Large intestine (tissue), 3 donors: ENCODE measurements around the gene ABHD17B. TPM values are rescaled to one million over a fixed set of nuclear protein-coding genes. Genes with fewer than 3 reads are reported as not detected.

Experiments used
- DNase-seq, 2 donors: peaks; one replicate each; pipeline versions ENCODE4 v3.0.0 to v3.0.0-alpha.2; 2013
- H3K27ac ChIP-seq: one replicate; pipeline ENCODE4 v1.5.1; 2013; ENCODE audit warnings: low read length
- H3K27me3 ChIP-seq: 2 replicates; pipeline ENCODE4 v1.6.1; 2013; ENCODE audit warnings: low read length; ENCODE audit not compliant: control insufficient read depth, insufficient read depth
- H3K36me3 ChIP-seq: 2 replicates; pipeline ENCODE4 v1.6.1; 2013; ENCODE audit warnings: low read length; ENCODE audit not compliant: control insufficient read depth, insufficient read depth
- H3K4me1 ChIP-seq: one replicate; pipeline ENCODE4 v1.6.1; 2013; ENCODE audit warnings: low read length; ENCODE audit not compliant: control insufficient read depth, insufficient read depth
- H3K4me3 ChIP-seq: one replicate; pipeline ENCODE4 v1.5.1; 2013; ENCODE audit warnings: low read length
- H3K9me3 ChIP-seq: one replicate; pipeline ENCODE4 v1.6.1; 2013; ENCODE audit warnings: mild to moderate bottlenecking, low read depth, low read length, moderate library complexity; ENCODE audit not compliant: control insufficient read depth
- WGBS: methylation state at CpG from one replicate; pipeline ENCODE4 v1.1.5; 2013; ENCODE audit warnings: low lambda C conversion rate; ENCODE audit not compliant: insufficient coverage; 5-methylcytosine and 5-hydroxymethylcytosine counted together
- polyA plus RNA-seq: library from polyadenylated mRNA; unstranded; fragments of 120-200 nt; gene quantifications from one replicate; pipeline ENCODE4 v1.2.1, GENCODE V29; 2013

ABHD17B gene
- polyA plus RNA-seq, 1 donor, result 22.9 TPM

DNA sequence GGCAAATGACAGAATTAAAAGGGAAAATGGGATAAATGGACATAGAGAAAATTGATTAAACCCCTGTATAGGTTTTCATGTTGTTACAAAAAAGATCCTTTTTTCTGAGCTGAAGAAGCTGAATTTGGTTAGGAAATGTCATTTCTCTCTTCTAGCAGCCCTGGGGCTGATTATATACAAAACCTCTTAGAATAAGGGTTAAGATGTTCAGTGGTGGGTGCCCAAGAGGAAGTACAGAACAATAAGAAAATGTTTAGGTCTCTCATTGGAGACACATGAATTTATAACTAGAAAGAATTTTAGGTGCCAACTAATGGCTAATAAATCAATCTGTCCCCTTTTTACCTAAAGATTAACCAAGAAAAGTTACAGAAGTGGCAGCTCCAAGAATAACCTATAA is 14.2 kb downstream of the ABHD17B start:
- H3K27me3 ChIP-seq, result no peaks in the 10 kb centered on the region
- H3K9me3 ChIP-seq, result no peaks in the 10 kb centered on the region
- no peaks in the 10 kb centered on the region for H3K36me3 ChIP-seq
- no peak overlapping the region for H3K4me3 ChIP-seq
- DNase-seq, result no peak
- H3K27ac ChIP-seq, result no peak overlapping the region
- H3K4me1 ChIP-seq, result no peaks in the 10 kb centered on the region

DNA sequence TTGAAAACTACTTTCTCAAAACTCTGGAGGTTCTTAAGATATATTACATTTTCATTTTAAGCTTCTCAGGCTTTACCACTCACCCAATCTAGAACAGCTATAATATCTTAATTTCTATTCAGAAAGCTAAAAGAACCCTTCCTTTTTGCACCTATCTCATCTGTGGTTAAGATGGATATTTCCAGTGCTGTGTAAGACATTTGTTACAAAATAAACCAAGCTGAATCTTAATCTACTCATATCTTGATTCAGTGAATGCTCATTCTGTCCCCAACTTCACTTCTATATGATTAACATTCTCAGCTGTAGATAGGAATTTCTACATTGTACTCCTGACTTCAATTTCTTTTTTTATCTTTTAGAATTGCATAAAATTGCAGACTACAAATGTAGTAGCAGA is 15.0 kb downstream of the ABHD17B start:
- no peak for DNase-seq
- H3K4me3 ChIP-seq, result no peak overlapping the region
- no peak overlapping the region for H3K27ac ChIP-seq
- no peaks in the 10 kb centered on the region for H3K27me3 ChIP-seq
- H3K36me3 ChIP-seq, result no peaks in the 10 kb centered on the region
- H3K9me3 ChIP-seq, result no peaks in the 10 kb centered on the region
- no peaks in the 10 kb centered on the region for H3K4me1 ChIP-seq

DNA sequence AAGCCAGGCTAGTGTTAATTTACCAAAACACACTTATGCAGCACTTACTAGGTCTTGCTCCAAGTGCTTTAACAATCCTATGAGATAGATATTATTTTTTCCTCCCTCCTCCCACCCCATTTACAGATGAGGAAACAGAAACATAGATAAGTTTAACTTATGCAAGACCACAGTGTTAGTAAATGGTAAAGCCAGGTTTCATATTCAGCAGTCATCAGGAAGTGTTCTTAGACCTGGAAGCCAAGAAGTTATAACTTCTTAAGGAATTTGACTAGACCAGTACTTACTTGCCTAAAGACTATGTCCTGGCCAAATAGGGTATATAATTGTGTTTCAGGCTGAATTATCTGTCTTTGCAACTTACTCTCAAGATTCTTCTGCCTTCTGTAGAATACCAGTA is 15.9 kb downstream of the ABHD17B start:
- H3K4me1 ChIP-seq, result no peaks in the 10 kb centered on the region

DNA sequence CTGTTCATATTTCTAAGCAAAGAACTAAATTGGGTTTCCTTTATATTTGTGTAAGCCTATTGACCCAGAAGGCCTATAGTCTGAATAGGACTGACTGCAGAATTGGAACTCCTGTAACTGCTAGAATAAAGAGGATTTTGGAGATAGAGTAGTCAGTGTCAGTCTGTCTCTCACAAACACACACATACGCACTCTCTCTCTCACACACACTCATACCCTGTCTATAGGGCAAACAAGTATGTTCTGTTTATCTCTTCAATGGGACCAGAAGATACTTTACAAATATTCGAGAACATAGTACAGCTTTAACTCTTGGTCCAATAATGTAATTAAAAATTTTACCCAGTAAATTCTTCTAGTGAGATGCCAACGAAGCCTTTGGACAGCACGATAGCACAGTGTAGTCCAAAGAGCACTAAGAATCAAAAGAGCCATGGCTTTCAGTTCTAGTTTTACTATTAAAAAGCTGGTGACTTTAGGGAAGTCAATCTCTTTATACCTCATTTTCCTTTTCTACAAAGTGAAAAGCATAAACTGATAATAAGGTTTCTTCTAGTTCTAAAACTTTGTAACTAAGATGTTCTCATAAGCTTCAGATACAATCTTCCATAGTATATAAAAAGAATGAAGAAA is 19.3 kb downstream of the ABHD17B start:
- Histone ChIP-seq H3K27ac (no peak overlapping the region), H3K27me3 (no peaks in the 10 kb centered on the region), H3K36me3 (no peaks in the 10 kb centered on the region), H3K4me3 (no peak overlapping the region), H3K4me1 (no peaks in the 10 kb centered on the region), H3K9me3 (no peaks in the 10 kb centered on the region)
- DNase-seq, result no peak
- no CpG with 5 or more reads among the region's 4 CpGs for WGBS

More for the DNA sequence above, 15.9 kb downstream of the ABHD17B start:
- Histone ChIP-seq H3K27me3 (no peaks in the 10 kb centered on the region), H3K9me3 (no peaks in the 10 kb centered on the region), H3K36me3 (no peaks in the 10 kb centered on the region), H3K27ac (peak overlapping the region; percentile 34), H3K4me3 (no peak overlapping the region)
- peak; percentile 23 to 54 for DNase-seq

DNA sequence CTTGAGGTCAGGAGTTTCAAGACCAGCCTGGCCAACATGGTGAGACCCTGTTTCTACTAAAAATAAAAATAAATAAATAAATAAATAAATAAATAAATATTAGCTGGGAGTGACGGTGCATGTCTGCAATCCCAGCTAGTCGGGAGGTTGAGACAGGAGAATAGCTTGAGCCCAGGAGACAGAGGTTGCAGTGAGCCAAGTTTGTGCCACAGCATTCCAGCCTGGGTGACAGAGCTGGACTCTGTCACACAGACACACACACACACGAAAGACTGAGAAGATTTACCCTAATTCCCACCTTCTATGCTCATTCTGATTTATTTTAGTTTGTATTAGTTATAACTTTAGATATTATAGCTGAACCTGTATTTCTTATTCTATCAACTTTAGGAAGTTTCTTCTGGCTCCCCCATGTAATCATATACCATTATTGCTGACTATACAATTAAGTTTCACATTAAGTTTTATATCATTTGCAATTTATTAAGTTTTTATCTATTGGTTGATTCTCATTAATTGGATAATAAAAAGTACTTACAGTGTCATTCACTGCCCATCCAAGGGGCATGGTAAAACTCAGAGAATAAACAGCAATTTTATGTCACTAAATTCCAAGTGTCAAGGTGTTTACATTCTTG is 20.8 kb downstream of the ABHD17B start:
- H3K27ac ChIP-seq, result no peak overlapping the region
- H3K4me3 ChIP-seq, result no peak overlapping the region

DNA sequence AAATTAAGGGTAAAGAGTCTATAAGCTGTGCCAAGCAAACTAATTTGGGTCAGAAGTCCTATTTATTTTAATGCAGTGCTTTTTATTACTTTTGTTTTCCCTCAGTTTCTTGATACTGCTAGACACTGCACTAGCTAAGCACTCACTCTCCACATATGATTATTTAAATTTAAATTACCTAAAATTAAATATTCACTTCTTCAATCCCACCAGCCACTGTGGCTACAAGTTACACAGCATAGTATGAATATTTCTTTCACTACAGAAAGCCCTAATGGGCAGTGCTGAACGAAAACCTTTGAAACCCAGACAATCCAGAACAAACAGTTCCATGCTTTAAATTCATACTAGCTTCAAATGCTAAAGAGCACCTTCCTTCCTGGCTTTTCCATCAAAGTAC is 23.6 kb downstream of the ABHD17B start:
- H3K27ac ChIP-seq, result peak overlapping the region; percentile 66
- no peak for DNase-seq
- no peaks in the 10 kb centered on the region for H3K4me1 ChIP-seq
- no peaks in the 10 kb centered on the region for H3K36me3 ChIP-seq
- H3K9me3 ChIP-seq, result peaks cover 17% of the 10 kb centered on the region
- no CpG with 5 or more reads among the region's 1 CpG for WGBS
- no peaks in the 10 kb centered on the region for H3K27me3 ChIP-seq
- H3K4me3 ChIP-seq, result no peak overlapping the region

More for the DNA sequence above, 20.8 kb downstream of the ABHD17B start:
- DNase-seq, result no peak
- H3K4me1 ChIP-seq, result no peaks in the 10 kb centered on the region
- no peaks in the 10 kb centered on the region for H3K9me3 ChIP-seq
- H3K36me3 ChIP-seq, result no peaks in the 10 kb centered on the region
- no CpG with 5 or more reads among the region's 3 CpGs for WGBS
- H3K27me3 ChIP-seq, result no peaks in the 10 kb centered on the region

DNA sequence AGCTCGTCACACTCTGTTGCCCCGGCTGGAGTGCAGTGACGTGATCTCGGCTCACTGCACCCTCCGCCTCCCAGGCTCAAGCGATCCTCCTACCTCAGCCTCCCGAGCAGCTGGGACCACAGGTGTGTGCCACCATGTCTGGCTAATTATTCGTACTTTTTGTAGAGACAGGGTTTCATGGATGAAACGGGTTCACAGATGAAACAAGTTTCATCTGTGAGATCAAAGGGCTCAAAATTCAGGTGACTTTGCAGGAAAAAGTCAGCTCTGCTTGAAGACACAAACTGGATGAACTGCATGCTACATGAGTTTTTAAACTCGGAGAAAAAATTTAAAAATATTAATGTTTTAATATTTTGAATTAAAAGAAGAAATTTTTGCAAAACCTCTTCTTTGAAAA is 24.5 kb downstream of the ABHD17B start:
- no peaks in the 10 kb centered on the region for H3K27me3 ChIP-seq
- DNase-seq, result no peak
- no peaks in the 10 kb centered on the region for H3K4me1 ChIP-seq
- no peak overlapping the region for H3K27ac ChIP-seq
- no peaks in the 10 kb centered on the region for H3K36me3 ChIP-seq
- 89% methylated on average over 1 of the region's 10 CpGs for WGBS
- no peak overlapping the region for H3K4me3 ChIP-seq
- peaks cover 25% of the 10 kb centered on the region for H3K9me3 ChIP-seq

DNA sequence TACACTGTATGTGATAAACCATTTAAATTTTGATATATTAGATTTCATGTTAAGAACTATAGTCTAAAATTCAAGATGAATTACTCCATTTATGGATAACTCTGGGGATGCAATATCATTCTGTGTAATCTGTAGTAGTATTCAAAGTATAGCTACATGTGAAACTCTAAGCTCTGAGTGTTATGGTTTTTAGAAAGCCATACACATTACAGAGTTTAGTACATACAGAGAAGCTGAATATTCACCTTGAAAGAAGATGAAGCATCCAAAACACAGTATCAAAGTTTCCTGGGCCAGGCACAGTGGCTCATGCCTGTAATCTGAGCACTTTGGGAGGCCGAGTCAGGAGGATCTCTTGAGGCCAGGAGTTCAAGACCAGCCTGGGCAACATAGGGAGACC is 25.0 kb downstream of the ABHD17B start:
- H3K4me1 ChIP-seq, result no peaks in the 10 kb centered on the region
- no CpG with 5 or more reads among the region's 1 CpG for WGBS
- no peaks in the 10 kb centered on the region for H3K27me3 ChIP-seq
- H3K4me3 ChIP-seq, result no peak overlapping the region
- no peak for DNase-seq
- no peak overlapping the region for H3K27ac ChIP-seq
- H3K36me3 ChIP-seq, result no peaks in the 10 kb centered on the region
- H3K9me3 ChIP-seq, result peaks cover 26% of the 10 kb centered on the region

DNA sequence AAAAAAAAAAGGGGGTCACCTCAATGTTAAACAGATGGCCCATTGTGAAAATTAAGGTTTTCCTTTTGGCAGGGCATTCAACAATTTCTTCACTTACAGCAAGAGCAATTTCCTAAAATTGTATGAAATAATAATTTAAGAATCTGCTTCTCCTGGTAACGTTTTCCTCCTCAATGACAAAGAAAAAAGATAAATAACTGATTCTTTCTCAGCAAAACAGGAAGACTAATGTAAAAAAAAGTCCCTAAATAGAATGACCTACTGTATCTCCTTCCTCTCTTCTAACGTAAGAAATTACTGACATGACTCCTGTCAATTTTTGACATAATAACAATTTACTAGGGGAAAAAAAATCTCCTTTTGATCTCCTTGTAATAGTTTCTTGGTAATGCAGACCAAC is 25.5 kb downstream of the ABHD17B start:
- Histone ChIP-seq H3K27me3 (no peaks in the 10 kb centered on the region), H3K36me3 (no peaks in the 10 kb centered on the region), H3K4me3 (no peak overlapping the region), H3K27ac (no peak overlapping the region), H3K4me1 (no peaks in the 10 kb centered on the region), H3K9me3 (peaks cover 26% of the 10 kb centered on the region)
- no peak for DNase-seq
- 80% methylated on average over 1 of the region's 2 CpGs for WGBS

DNA sequence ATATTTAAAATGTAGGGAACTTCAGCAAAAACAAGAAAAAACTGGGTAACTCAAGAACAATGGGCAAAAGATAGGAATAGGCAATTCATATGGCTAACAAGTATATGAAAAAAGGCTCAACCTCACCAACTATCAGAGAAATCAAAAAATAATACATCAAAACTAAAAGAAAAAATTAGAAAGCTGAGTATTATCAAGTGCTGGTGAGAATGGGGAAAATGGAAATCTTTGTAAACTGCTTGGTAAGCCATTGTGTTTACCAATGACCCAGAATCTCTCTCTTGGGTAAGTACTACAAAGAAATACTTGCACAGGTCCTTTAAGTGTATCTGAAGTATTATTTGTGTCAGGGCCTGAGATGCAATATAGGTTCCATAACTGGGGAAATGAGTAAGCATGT is 27.0 kb downstream of the ABHD17B start:
- Histone ChIP-seq H3K27ac (no peak overlapping the region), H3K9me3 (peaks cover 30% of the 10 kb centered on the region), H3K36me3 (no peaks in the 10 kb centered on the region), H3K4me1 (no peaks in the 10 kb centered on the region), H3K4me3 (no peak overlapping the region), H3K27me3 (no peaks in the 10 kb centered on the region)
- no peak for DNase-seq

DNA sequence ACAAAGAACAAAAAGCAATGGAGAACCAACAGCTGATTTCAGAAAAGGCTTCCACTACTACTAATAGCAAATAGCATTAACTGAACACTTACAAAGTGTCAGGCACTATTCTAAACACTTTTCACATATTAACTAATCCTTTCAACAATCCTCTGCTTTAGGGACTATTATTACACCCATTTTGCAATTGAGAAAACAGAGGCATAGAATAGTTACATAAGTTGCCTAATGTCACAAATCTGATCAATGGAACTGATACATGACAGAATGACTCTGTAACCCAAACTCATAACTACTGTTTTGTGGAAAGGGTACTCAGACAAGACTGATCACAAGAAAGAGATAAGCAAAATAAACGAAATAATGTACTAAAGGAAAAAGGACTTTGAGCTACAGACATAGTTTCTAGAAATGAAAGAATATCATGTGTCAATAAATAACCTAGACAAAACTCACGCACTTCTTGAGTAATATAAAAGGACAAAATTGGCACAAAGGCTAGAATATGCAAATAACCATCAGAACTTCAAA is 31.3 kb downstream of the ABHD17B start:
- Histone ChIP-seq H3K4me3 (no peak overlapping the region), H3K27ac (no peak overlapping the region), H3K9me3 (peaks cover 44% of the 10 kb centered on the region), H3K36me3 (no peaks in the 10 kb centered on the region), H3K4me1 (no peaks in the 10 kb centered on the region), H3K27me3 (no peaks in the 10 kb centered on the region)
- DNase-seq, result no peak
- WGBS, result 36% methylated on average over 1 of the region's 2 CpGs
